A673 (cell line): Measurements from ENCODE around the gene UNK.

ENCODE experiments used
- CTCF ChIP-seq: fragments of 300-800, 200-600 bp; sonication (generic); conservative IDR thresholded peaks from 2 replicates; pipeline ENCODE4 v1.5.1; 2017; ENCODE audit warnings: low read depth, mild to moderate bottlenecking, antibody characterized with exemption, low read length, moderate library complexity, mixed read lengths
- EZH2 ChIP-seq: fragments of 200-600 bp; sonication (generic); IDR thresholded peaks from 2 replicates; pipeline ENCODE4 v1.6.1; 2017; ENCODE audit warnings: borderline replicate concordance, low read depth, mild to moderate bottlenecking, mixed read lengths, antibody characterized with exemption, low read length; ENCODE audit not compliant: poor library complexity, severe bottlenecking

- no peak for TF ChIP-seq CTCF
- TF ChIP-seq EZH2, result no peak
Measured at GRCh38 chr17:75738218-75738802, 46.3 kb upstream of the UNK start.
